Activated CD8-positive, alpha-beta memory T cell treated with anti-CD3 and anti-CD28 coated beads for 48 hours (primary cell): ENCODE data around the gene NELFA.
"Not testable (repeated sequence)": the region's sequence is repeated elsewhere in the genome, so short reads cannot be mapped to it uniquely, and the experiment has no call there.

Source experiments
- DNase-seq, 3 experiments: peaks; one replicate each; pipeline ENCODE4 v3.0.0-alpha.2; 2020; ENCODE audit warnings: low read depth in 2 of 3, low spot score in 2 of 3

NELFA gene

DNA sequence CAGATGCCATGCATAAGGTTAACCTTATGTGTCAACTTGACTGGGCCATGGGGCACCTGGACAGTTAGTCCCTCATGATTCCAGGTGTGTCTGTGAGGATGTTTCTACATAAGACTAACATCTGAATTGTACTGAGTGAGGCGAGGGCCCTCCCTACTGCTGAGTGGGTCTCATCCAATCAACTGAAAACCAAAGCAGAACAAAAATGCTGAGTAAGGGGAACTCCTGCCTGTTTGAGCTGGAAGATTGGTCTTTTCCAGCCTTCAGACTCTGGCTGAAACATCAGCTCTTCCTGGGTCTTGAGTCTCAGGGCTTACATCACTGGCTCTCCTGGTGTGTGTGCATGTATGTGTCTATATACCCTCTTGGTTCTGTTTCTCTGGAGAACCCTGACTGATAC is 13.8 kb downstream of the NELFA start:
- DNase-seq: no peak

- DNase-seq: not testable (repeated sequence)
Observed at GRCh38 chr4:1993718-1994516, 14.9 kb downstream of the NELFA start.

DNA sequence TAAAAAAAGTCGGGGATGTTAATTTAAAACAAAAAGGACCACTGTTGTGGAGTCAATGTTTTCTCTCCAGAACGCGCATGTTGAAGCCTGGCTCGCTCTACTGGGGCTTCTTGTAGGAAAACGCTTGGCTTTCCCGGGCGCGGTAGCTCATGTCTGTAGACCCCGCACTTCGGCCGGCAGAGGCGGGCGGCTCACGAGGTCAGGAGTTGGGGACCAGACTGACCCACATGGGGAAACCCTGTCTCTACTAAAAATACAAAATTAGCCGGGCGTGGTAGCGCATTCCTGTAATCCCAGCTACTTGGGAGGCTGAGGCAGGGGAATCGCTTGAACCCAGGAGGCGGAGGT is 15.6 kb downstream of the NELFA start:
- no peak for DNase-seq

DNA sequence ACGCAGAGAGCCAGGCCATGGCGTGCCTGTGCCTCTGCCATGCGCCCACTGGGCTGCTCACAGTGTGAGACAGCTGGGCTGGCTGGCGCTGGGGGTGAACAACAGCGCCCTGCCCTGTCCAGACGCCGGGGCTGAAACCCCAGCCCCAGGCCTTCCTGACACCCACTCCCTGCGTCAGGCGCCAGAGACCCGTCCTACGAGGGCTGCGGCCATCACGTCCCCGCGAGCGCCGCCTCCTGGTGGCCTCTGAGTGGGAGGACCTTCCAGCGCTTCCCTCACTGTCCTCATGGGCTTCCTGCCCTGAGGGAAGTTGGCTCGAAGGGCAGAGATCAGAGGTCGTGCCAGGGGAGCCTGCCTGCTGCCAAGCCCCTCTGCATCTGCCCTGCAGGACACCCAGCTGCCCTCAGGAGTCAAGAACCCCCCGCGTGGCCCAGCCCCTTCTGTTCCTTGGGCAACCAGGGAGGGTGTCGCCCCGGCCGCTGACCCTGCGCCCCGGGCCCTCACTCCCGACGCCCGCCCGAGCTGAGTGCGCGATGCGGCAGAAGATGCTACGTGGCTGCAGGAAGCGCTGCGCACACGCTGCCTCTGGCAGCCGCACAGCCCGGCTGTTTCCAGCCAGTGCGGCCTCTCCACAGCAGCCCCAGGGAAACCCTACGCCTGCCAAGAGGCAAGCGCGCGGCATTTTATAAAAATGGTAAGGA is 16.2 kb downstream of the NELFA start:
- no peak for DNase-seq

- no peak for DNase-seq
Observed at GRCh38 chr4:1991596-1992434, 17.0 kb downstream of the NELFA start.

- no peak for DNase-seq
Observed at GRCh38 chr4:1991087-1991486, 17.7 kb downstream of the NELFA start.

DNA sequence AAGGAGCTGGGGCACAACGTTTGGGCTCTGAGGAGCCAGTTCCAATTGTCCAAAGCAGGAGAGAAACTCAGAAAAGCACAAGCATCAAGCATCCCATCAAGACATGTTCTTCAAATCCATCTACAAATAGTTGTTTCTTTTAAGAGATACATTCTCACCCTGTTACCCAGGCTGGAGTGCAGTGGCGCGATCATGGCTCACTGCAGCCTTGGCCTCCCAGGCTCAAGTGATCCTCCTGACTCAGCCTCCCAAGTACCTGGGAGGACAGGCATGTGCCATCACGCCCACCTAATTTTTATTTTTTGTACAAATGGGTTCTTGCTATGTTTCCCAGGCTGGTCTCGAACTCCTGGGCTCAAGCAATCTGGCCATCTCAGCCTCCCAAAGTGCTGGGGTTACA is 18.1 kb downstream of the NELFA start:
- no peak for DNase-seq

DNA sequence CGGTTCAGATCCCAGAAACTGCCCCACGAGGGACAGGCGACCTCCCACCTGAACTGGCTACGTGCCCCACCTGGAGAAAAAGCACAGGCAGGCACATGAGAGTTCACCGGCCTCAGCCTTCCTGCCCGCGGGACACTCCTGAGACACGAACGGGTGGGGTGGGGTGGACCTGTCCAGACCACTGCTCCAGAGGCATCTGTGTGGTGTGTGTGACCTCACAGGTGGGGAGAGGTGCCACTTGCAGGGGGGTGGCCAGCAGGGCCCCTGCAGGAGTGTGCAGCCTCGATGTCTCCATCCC is 18.5 kb downstream of the NELFA start:
- DNase-seq: no peak

DNA sequence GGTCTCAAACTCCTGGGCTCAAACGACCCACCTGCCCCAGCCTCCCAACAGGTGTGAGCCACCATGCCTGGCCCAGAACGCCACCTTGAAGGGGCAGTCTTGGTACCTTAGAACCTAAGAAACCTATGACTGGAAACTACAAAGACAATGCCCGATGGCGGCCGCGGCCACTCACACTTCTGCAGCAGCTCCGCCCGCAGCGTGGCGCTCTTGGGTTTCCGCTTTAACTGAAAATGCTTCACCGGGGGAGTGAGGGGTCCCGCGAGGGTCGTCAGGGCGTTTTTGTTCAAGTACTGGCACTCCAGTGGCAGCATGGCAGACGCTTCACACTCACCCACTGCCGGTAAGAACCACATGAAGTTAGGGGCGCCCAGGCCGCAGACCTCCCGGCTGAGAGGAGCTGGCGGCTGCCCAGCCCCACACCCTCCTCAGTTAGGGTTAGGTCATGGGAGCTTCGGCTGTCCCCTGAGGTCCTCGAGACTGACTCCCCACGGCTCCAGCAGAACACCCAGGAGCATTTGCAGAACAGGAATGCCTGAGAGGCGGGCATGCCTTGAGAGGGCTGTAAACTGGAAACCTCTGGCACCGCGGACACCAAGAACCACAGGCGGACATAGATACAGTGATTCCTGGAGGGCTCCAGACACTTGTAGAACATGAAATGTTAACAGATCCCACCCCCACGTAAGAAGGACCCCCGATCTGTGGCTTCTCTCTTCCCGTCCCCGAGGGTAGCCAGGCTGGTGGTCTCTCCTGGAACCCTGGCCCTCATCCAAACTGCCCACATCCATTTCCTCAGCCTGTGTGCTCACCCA is 19.0 kb downstream of the NELFA start:
- no peak for DNase-seq

DNA sequence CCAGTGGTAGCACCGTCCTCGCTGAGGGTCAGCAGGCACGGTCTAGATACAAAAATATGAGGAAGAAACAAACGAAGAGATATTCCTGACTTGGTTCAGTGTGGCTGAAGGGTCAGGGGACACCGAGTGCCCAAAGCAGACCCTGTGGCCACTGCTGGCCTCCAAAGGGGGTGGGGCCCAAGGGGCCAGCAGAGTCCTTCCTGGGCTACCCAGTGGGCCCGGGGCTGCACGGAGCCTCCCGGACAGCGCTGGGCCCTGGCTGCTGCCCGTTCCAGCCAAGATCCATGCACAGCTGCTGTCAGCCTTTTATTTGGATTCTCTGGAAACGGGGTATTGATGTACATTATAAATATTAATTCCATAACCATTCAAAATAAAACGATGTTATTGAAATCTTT is 20.4 kb downstream of the NELFA start:
- DNase-seq: no peak

- no peak for DNase-seq
Observed at GRCh38 chr4:1987721-1988326, 20.9 kb downstream of the NELFA start.

DNA sequence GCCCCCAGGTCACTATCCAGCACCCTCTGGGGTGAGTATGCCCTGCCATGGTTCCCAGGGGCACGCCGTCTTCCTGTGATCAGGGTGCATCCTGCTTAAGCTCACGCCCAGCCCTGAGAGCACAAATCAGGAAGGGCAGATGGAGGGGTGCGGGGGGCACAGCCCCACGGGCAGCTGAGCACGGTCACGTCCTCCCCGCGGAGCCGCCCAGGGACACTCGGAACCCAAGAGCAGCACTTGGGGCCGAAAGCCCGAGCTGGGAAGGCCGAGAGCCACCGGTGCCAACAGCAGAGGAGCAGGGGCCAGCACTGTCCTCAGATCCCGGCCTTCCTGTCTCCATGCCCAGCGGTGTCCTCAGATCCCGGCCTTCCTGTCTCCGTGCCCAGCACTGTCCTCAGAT is 21.5 kb downstream of the NELFA start:
- no peak for DNase-seq

DNA sequence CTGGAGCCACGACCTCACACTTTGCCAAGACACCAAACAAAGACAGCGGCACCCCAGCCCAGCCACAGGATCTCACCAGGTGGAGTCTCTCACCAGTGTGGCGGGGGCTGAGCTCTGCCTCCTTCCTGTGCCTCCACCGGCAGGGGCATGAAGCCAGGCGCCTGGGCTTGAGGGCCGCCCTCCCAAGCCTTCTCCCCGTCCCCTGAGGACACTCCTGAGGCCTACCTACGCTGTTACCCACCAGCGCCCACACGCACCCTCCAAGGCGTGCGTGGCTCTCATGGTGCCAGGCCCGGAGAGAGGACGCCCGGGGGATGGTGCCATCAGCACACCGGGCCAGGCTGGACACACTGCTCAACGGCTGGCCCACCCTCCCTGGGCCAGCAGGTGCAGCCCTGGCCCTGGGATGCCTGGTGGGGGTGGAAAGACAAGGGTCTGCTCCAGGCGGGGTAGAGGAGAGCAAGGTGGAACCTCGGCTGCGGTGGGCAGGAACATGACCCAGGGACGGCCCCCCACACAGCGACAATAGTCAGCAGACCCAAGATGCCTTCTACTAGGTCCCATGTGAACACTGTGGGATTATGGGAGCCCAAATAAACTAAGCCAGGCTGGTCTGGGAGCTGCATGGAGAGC is 22.1 kb downstream of the NELFA start:
- DNase-seq: no peak

DNA sequence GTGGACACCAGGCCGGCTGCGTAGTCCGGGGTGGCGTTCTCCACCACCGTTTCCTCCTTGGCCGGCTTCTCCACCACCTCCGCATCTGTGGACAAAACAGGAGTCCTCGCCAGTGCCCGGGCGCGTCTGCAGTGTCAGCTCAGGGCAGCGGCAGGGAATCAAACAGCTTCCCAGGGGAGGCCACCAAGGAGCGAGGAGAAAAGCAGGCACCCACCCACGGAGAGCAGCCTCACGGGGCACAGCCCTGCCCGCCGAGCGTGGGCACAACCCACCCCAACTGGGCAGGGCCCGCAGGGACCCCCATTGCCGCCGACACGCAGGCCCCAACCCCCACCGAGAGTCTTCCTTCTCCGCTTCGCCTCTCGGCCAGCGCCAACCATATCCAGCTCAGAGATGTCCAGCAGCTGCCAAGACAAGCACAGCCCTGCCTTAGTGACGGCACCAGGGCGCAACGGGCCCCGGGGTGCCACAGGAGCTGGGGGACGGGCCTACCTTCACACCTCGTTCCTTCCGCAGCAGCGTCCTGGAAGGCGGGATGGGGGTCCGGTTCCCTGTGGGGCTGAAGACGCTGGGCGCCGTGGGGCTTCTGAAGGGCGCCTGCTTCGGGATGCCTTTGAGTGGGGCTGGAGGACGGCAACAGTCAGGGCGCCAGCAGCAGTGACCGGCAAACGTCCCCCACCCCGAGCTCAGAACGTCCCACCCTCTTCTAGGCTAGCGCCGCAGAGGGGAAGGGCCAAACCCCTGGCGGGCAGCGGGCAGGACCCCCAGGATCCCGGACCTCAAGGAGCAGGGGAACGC is 22.8 kb downstream of the NELFA start:
- no peak for DNase-seq

GRCh38 chr4:1985294-1985693 is 23.5 kb downstream of the NELFA start:
- DNase-seq: no peak

- DNase-seq: no peak
Observed at GRCh38 chr4:1984406-1985191, 24.2 kb downstream of the NELFA start.

GRCh38 chr4:1983846-1984405 is 24.8 kb downstream of the NELFA start:
- DNase-seq: no peak

DNA sequence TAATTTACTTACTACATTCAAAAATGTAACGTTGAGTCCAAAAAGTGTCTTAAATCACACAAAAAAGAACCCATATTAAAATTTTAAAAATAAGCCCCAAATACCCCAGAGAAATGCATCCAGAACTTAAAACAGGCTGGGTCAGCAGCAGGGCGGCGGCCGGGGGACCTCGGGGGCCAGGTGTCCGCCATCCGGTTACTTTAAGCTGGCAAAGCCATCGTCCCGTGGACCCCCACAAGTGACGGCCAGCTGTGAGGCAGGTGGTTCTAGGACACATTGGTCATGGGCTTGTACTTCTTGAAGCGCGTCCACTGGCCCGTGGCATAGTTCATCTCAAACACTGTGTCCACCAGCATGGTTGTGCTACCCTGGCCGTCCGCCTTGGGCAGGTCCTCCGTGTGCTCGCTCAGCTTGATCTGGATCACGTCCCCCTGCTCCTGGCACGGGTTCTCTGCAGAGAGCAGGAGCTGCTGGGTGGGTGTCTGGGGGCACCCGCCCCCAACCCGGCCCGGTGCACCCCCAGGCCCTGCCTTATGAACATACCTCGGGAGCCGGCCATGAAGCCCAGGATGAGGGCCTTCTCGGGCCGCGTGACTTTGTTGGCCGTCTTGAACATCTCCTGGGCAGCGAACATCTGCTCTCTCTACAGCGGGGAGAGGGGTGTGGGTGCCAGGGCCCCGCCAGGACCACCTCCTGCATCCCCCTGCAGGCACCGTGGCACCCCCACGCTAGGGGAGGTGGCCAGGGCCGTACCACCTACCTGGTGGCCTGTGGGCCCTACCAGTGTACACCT is 25.5 kb downstream of the NELFA start:
- no peak for DNase-seq
